ENCODE measurements around the gene GRIK4. TPM values are rescaled to one million over a fixed set of nuclear protein-coding genes. Genes with fewer than 3 reads are reported as not detected.

Gene GRIK4
- polyA plus RNA-seq, 1 of the 3 experiments (the other 2 are of a cell fraction) = 0.03 TPM

GRCh38 chr11:120931057-120931779 lies 419.7 kb downstream of the GRIK4 start:
- 32% methylated on average over 4 of the region's 4 CpGs for WGBS (ENCODE audit: low lambda C conversion rate)
- H3K36me3 ChIP-seq (replicated peaks in 1 of 2; ENCODE audit: control insufficient read depth in 1 of 2, insufficient read depth in 2 of 2, low read length in 1 of 2) = no peaks in the 10 kb centered on the region
- peaks cover 0 to 16% of the 10 kb centered on the region in 2 experiments; a peak in 2 of 4 replicates for H3K4me1 ChIP-seq (ENCODE audit: control insufficient read depth in 1 of 2, insufficient read depth in 2 of 2, low read depth in 1 of 2, low read length in 1 of 2)
- H3K27ac ChIP-seq (ENCODE audit: low read depth in 2 of 2, low read length in 1 of 2) = no peak overlapping the region; a peak in 1 of 4 replicates
- TF ChIP-seq FOXJ3 (CRISPR knock-in tag; IDR thresholded peaks at IDR 0.05) = no peak
- TF ChIP-seq CTCF (IDR thresholded peaks at IDR 0.05) = no peak
- TF ChIP-seq YY1 (IDR thresholded peaks at IDR 0.05; ENCODE audit: low read depth) = no peak
- no peaks in the 10 kb centered on the region for H3K9me3 ChIP-seq
- no peak overlapping the region for H3K4me2 ChIP-seq
- CTCF ChIA-PET = interaction anchor here (0.9 to 4.6 kb wide), 14 partner anchors 9 to 424 kb away, joined by 3 to 31 read pairs (median 4); partner anchors contain the start of gene GRIK4
- H3K4me3 ChIP-seq (ENCODE audit: low read depth in 2 of 2, low read length in 1 of 2) = no peak overlapping the region
- POLR2A ChIA-PET = no interaction called here
- H3F3A ChIP-seq (replicated peaks; ENCODE audit: insufficient read depth) = no peaks in the 10 kb centered on the region
- H3K9ac ChIP-seq = no peak overlapping the region
- no peaks in the 10 kb centered on the region for H3K9me2 ChIP-seq
- no peak overlapping the region for H2AFZ ChIP-seq (ENCODE audit: low read depth)
- H3K27me3 ChIP-seq (ENCODE audit: insufficient read depth) = no peaks in the 10 kb centered on the region
- no peak for DNase-seq
- no peaks in the 10 kb centered on the region for H3K79me2 ChIP-seq (ENCODE audit: insufficient read depth)
- no peaks in the 10 kb centered on the region for H4K20me1 ChIP-seq (ENCODE audit: insufficient read depth)

- Histone ChIP-seq H3K4me3 (ENCODE audit: low read depth in 2 of 2, low read length in 1 of 2) (no peak overlapping the region), H3K4me1 (ENCODE audit: control insufficient read depth in 1 of 2, insufficient read depth in 2 of 2, low read depth in 1 of 2, low read length in 1 of 2) (peaks cover 0 to 20% of the 10 kb centered on the region in 2 experiments; a peak in 2 of 4 replicates), H2AFZ (ENCODE audit: low read depth) (no peak overlapping the region), H3K27me3 (ENCODE audit: insufficient read depth) (no peaks in the 10 kb centered on the region), H4K20me1 (ENCODE audit: insufficient read depth) (no peaks in the 10 kb centered on the region), H3K36me3 (replicated peaks in 1 of 2; ENCODE audit: control insufficient read depth in 1 of 2, insufficient read depth in 2 of 2, low read length in 1 of 2) (no peaks in the 10 kb centered on the region), H3K9me3 (no peaks in the 10 kb centered on the region), H3K79me2 (ENCODE audit: insufficient read depth) (no peaks in the 10 kb centered on the region), H3K9ac (no peak overlapping the region), H3K4me2 (no peak overlapping the region), H3F3A (replicated peaks; ENCODE audit: insufficient read depth) (no peaks in the 10 kb centered on the region), H3K9me2 (no peaks in the 10 kb centered on the region), H3K27ac (ENCODE audit: low read depth in 2 of 2, low read length in 1 of 2) (peak overlapping the region in 1 of 2 experiments; percentile 72; a peak in 2 of 4 replicates)
- DNase-seq = peak; percentile 85
- ChIA-PET CTCF (interaction anchor here (0.7 to 6.4 kb wide), 16 partner anchors 10 to 435 kb away, joined by 3 to 49 read pairs (median 4); partner anchors contain the start of gene GRIK4), POLR2A (interaction anchor here (0.9 kb wide), 1 partner anchor 385 kb away, joined by 3 read pairs; no protein-coding TSS in a partner anchor)
- WGBS (ENCODE audit: low lambda C conversion rate) = 21% methylated on average over 5 of the region's 5 CpGs
- TF ChIP-seq CHD2 (IDR thresholded peaks at IDR 0.05; ENCODE audit: low read length, partially characterized antibody) = peak; percentile 26
- TF ChIP-seq ELF1 (IDR thresholded peaks at IDR 0.05) = no peak
- TF ChIP-seq FOXJ3 (CRISPR knock-in tag; IDR thresholded peaks at IDR 0.05) = peak; percentile 73; the same call in 1 of the 2 replicates
- peak; percentile 62 for TF ChIP-seq GATA2 (CRISPR knock-in tag; IDR thresholded peaks at IDR 0.05)
- TF ChIP-seq NFIC (IDR thresholded peaks at IDR 0.05; ENCODE audit: borderline replicate concordance) = no peak
- TF ChIP-seq POLR2AphosphoS5 (IDR thresholded peaks at IDR 0.05; ENCODE audit: low read depth, low read length) = no peak
- TF ChIP-seq RCOR1 (IDR thresholded peaks at IDR 0.05; ENCODE audit: low read length) = peak; percentile 84
- TF ChIP-seq RAD21 (IDR thresholded peaks at IDR 0.05; ENCODE audit: low read length) = 0 out of 2 replicates have a peak, but pooled peaks have one; percentile 2
- peak in 1 of 2 experiments; percentile 57; a peak in 2 of 4 replicates for TF ChIP-seq EP300 (IDR thresholded peaks at IDR 0.05; ENCODE audit: borderline replicate concordance in 1 of 2, low read depth in 1 of 2, low read length in 1 of 2)
- no peak for TF ChIP-seq MXI1 (IDR thresholded peaks at IDR 0.05; ENCODE audit: low read depth, low read length)
Observed at GRCh38 chr11:120932305-120932915, 420.9 kb downstream of the GRIK4 start.

All from SK-N-SH (cell line).